Fibroblast of peridontal ligament (primary cell): Measurements from ENCODE around the gene BEST4.
"Not testable (repeated sequence)": the region's sequence is repeated elsewhere in the genome, so short reads cannot be mapped to it uniquely, and the experiment has no call there.

Experiments
- DNase-seq: peaks from one replicate; pipeline ENCODE4 v3.0.0-alpha.2; 2010; ENCODE audit errors: extremely low read depth

Gene BEST4

GRCh38 chr1:44802306-44803061 lies 14.5 kb upstream of the BEST4 start:
- DNase-seq, result no peak

GRCh38 chr1:44801491-44802305 lies 13.7 kb upstream of the BEST4 start:
- no peak for DNase-seq

GRCh38 chr1:44799770-44800584 lies 12.0 kb upstream of the BEST4 start, which contains the start of gene PLK3:
Gene PLK3 (plus strand): TSS chr1:44800377. CDS start chr1:44800464, 87 bp downstream.
- DNase-seq, result peak; percentile 96

- no peak for DNase-seq
Observed at GRCh38 chr1:44798481-44799365, 10.8 kb upstream of the BEST4 start.

- not testable (repeated sequence) for DNase-seq
Observed at GRCh38 chr1:44797886-44798285, 9.9 kb upstream of the BEST4 start.

- no peak for DNase-seq
Observed at GRCh38 chr1:44792736-44793502, 4.9 kb upstream of the BEST4 start.

- no peak for DNase-seq
Observed at GRCh38 chr1:44790968-44791801, 3.2 kb upstream of the BEST4 start.

- no peak for DNase-seq
Observed at GRCh38 chr1:44787506-44787905, 464 bp downstream of the BEST4 start.

- no peak for DNase-seq
Observed at GRCh38 chr1:44786841-44787426, 1.0 kb downstream of the BEST4 start.

- DNase-seq, result peak; percentile 35
Observed at GRCh38 chr1:44786138-44786840, 1.7 kb downstream of the BEST4 start.

- DNase-seq, result no peak
Observed at GRCh38 chr1:44785501-44786137, 2.4 kb downstream of the BEST4 start.

- no peak for DNase-seq
Observed at GRCh38 chr1:44785029-44785380, 3.0 kb downstream of the BEST4 start.

GRCh38 chr1:44784094-44785028 lies 3.6 kb downstream of the BEST4 start:
- DNase-seq, result no peak

GRCh38 chr1:44783697-44784093 lies 4.3 kb downstream of the BEST4 start:
- no peak for DNase-seq

GRCh38 chr1:44780583-44781121 lies 7.3 kb downstream of the BEST4 start:
- DNase-seq, result no peak

- DNase-seq, result no peak
Observed at GRCh38 chr1:44778705-44779576, 9.0 kb downstream of the BEST4 start.
